Caco-2 (cell line): Measurements from ENCODE around the gene PDIA5. TPM values are rescaled to one million over a fixed set of nuclear protein-coding genes. Genes with fewer than 3 reads are reported as not detected.
"Not testable (repeated sequence)": the region's sequence is repeated elsewhere in the genome, so short reads cannot be mapped to it uniquely, and the experiment has no call there.

Experiments used
- BruUV-seq: library from RNA; stranded (reverse); fragments of 400-500 nt; replicated peaks from 2 replicates; lab custom pipeline; 2021; lab: Mats Ljungman, UMichigan
- CTCF ChIA-PET: fragments of 300-600 bp; sonication (Branson Sonifier 250); formaldehyde crosslinking; loops from one replicate; lab custom pipeline; 2022; ENCODE audit warnings: antibody characterized with exemption; lab: Charles Lee
- POLR2A ChIA-PET: fragments of 300-600 bp; sonication (Branson Sonifier 250); formaldehyde crosslinking; loops from one replicate; lab custom pipeline; 2022; ENCODE audit warnings: antibody characterized with exemption; lab: Charles Lee
- DNase-seq, 2 experiments: peaks; one replicate each; pipeline versions ENCODE4 v3.0.0 to v3.0.0-alpha.2; 2020 to 2022
- H3K27me3 ChIP-seq: replicated peaks from 2 replicates; pipeline ENCODE4 v1.6.0; 2011; ENCODE audit warnings: low read length; ENCODE audit not compliant: control insufficient read depth, insufficient read depth
- H3K36me3 ChIP-seq: 2 replicates; pipeline ENCODE4 v1.5.1; 2011; ENCODE audit warnings: low read length; ENCODE audit not compliant: control insufficient read depth, insufficient read depth
- H3K4me1 ChIP-seq: fragments of 250-450 bp; sonication (Bioruptor Pico); 2 replicates; pipeline ENCODE4 v1.5.1; 2020; ENCODE audit warnings: mild to moderate bottlenecking
- H3K4me3 ChIP-seq: 2 replicates; pipeline ENCODE4 v1.5.1; 2011; ENCODE audit warnings: low read depth, mild to moderate bottlenecking, control low read depth, low read length
- H3K9me3 ChIP-seq: fragments of 250-450 bp; sonication (Bioruptor Pico); 2 replicates; pipeline ENCODE4 v1.5.1; 2020; ENCODE audit warnings: mild to moderate bottlenecking, moderate library complexity
- H3K27ac Mint-ChIP-seq: one replicate; pipeline ENCODE4 v1.8.0; 2022; ENCODE audit warnings: mixed read lengths; ENCODE audit not compliant: unreplicated experiment
- H3K27me3 Mint-ChIP-seq: one replicate; pipeline ENCODE4 v1.8.0; 2022; ENCODE audit warnings: mixed read lengths; ENCODE audit not compliant: insufficient read depth, unreplicated experiment
- H3K36me3 Mint-ChIP-seq: one replicate; pipeline ENCODE4 v1.8.0; 2022; ENCODE audit warnings: mild to moderate bottlenecking, mixed read lengths; ENCODE audit not compliant: insufficient read depth, unreplicated experiment
- H3K4me1 Mint-ChIP-seq: one replicate; pipeline ENCODE4 v1.8.0; 2022; ENCODE audit warnings: low read depth, mixed read lengths; ENCODE audit not compliant: unreplicated experiment
- H3K4me3 Mint-ChIP-seq: one replicate; pipeline ENCODE4 v1.8.0; 2022; ENCODE audit warnings: mild to moderate bottlenecking, moderate library complexity, mixed read lengths; ENCODE audit not compliant: unreplicated experiment
- H3K9me3 Mint-ChIP-seq: one replicate; pipeline ENCODE4 v1.8.0; 2022; ENCODE audit warnings: mixed read lengths; ENCODE audit not compliant: unreplicated experiment
- CTCF ChIP-seq, 2 experiments: fragments of 200-600 bp in 1 of 2; IDR thresholded peaks; 1 replicate in 1 of 2; 2 replicates in 1 of 2; pipeline versions ENCODE4 v1.5.1 to v1.8.0; 2011 to 2022; ENCODE audit warnings: antibody characterized with exemption in 1 of 2, control low read depth in 1 of 2, inconsistent platforms in 1 of 2, low read depth in 1 of 2, low read length in 1 of 2, mild to moderate bottlenecking in 1 of 2, moderate library complexity in 1 of 2; ENCODE audit not compliant: insufficient read depth in 1 of 2, severe bottlenecking in 1 of 2, unreplicated experiment in 1 of 2
- intact Hi-C: fragments of 100-400 bp; cut with micrococcal nuclease; formaldehyde crosslinking; loops from one replicate; pipeline ENCODE4 v1.10.0; 2022; ENCODE audit not compliant: unreplicated experiment
- total RNA-seq: library from RNA; stranded (reverse); gene quantifications from 2 replicates; pipeline ENCODE4 v1.2.3, GENCODE V29; 2022

The PDIA5 gene
- total RNA-seq, 1 experiment from 2014 or later, result 48.2 TPM

GRCh38 chr3:123151251-123151705 lies 84.5 kb downstream of the PDIA5 start:
- Histone ChIP-seq H3K9me3 (no peaks in the 10 kb centered on the region), H3K27me3 (no peaks in the 10 kb centered on the region), H3K4me1 (no peaks in the 10 kb centered on the region), H3K4me3 (no peak overlapping the region), H3K36me3 (0 out of 2 replicates have a peak, but pooled peaks cover 2% of the 10 kb centered on the region)
- no peak for TF ChIP-seq CTCF (IDR thresholded peaks at IDR 0.05; ENCODE audit: insufficient read depth in 1 of 2, low read depth in 1 of 2, low read length in 1 of 2, severe bottlenecking in 1 of 2, unreplicated experiment in 1 of 2)
- Mint-ChIP-seq H3K4me3 (no peak overlapping the region), H3K27ac (no peak overlapping the region), H3K9me3 (no peaks in the 10 kb centered on the region), H3K27me3 (no peaks in the 10 kb centered on the region), H3K36me3 (peaks cover 41% of the 10 kb centered on the region), H3K4me1 (no peaks in the 10 kb centered on the region)
- POLR2A ChIA-PET, result no interaction called here
- DNase-seq, result no peak
- CTCF ChIA-PET, result no interaction called here
- BruUV-seq, result no TSS peak
- intact Hi-C loops, result no loop called here

GRCh38 chr3:123151853-123152420 lies 85.1 kb downstream of the PDIA5 start:
- BruUV-seq, DNase-seq, H3K4me3 Mint-ChIP-seq, H3K27ac Mint-ChIP-seq, H3K9me3 ChIP-seq, H3K36me3 ChIP-seq, H3K27me3 Mint-ChIP-seq, H3K4me1 ChIP-seq, H3K27me3 ChIP-seq, H3K4me1 Mint-ChIP-seq, intact Hi-C loops, H3K9me3 Mint-ChIP-seq, CTCF ChIA-PET, H3K4me3 ChIP-seq: not testable (repeated sequence)
- POLR2A ChIA-PET, result interaction anchor here (0.6 kb wide), 1 partner anchor 107 kb away, joined by 3 read pairs; no protein-coding TSS in a partner anchor
- peaks cover 41% of the 10 kb centered on the region for H3K36me3 Mint-ChIP-seq

GRCh38 chr3:123152687-123153086 lies 85.9 kb downstream of the PDIA5 start:
- no peak overlapping the region for H3K4me3 Mint-ChIP-seq
- BruUV-seq, result no TSS peak
- no peaks in the 10 kb centered on the region for H3K27me3 Mint-ChIP-seq
- intact Hi-C loops, result no loop called here
- Histone ChIP-seq H3K27me3 (no peaks in the 10 kb centered on the region), H3K4me3 (no peak overlapping the region), H3K36me3 (0 out of 2 replicates have a peak, but pooled peaks cover 2% of the 10 kb centered on the region), H3K9me3 (no peaks in the 10 kb centered on the region), H3K4me1 (no peaks in the 10 kb centered on the region)
- ChIA-PET CTCF (no interaction called here), POLR2A (interaction anchor here (0.6 kb wide), 1 partner anchor 106 kb away, joined by 3 read pairs; no protein-coding TSS in a partner anchor)
- DNase-seq, result no peak
- H3K36me3 Mint-ChIP-seq, result peaks cover 34% of the 10 kb centered on the region
- TF ChIP-seq CTCF (IDR thresholded peaks at IDR 0.05; ENCODE audit: insufficient read depth in 1 of 2, low read depth in 1 of 2, low read length in 1 of 2, severe bottlenecking in 1 of 2, unreplicated experiment in 1 of 2), result no peak
- H3K9me3 Mint-ChIP-seq, result no peaks in the 10 kb centered on the region
- no peaks in the 10 kb centered on the region for H3K4me1 Mint-ChIP-seq
- no peak overlapping the region for H3K27ac Mint-ChIP-seq
